WTC11 (cell line): ENCODE results near the gene IRX4.

ENCODE experiments used
- IRF2 ChIP-seq: sonication (generic); formaldehyde crosslinking; IDR thresholded peaks from 2 replicates; pipeline ENCODE4 v1.8.0; 2022; ENCODE audit warnings: low read depth, missing genetic modification reagents, borderline replicate concordance
- NR3C1 ChIP-seq: sonication (generic); formaldehyde crosslinking; conservative IDR thresholded peaks from 2 replicates; pipeline ENCODE4 v1.8.1; 2023; ENCODE audit warnings: low read depth, mild to moderate bottlenecking, missing genetic modification reagents
- SOX15 ChIP-seq: fragments of 250-450 bp; sonication (Bioruptor Pico); IDR thresholded peaks from 2 replicates; pipeline ENCODE4 v1.9.0; 2021; ENCODE audit warnings: mild to moderate bottlenecking
- TCF7 ChIP-seq: sonication (generic); formaldehyde crosslinking; IDR thresholded peaks from 2 replicates; pipeline ENCODE4 v1.8.0; 2022; ENCODE audit warnings: mild to moderate bottlenecking, low read depth, missing genetic modification reagents, moderate library complexity
- TF ChIP-seq, protein P1 (sequence below): fragments of 250-450 bp; sonication (Bioruptor Pico); IDR thresholded peaks from 2 replicates; pipeline ENCODE4 v2.1.2; 2022; ENCODE audit warnings: mild to moderate bottlenecking, moderate library complexity
- TF ChIP-seq, protein P2 (sequence below): fragments of 200-600 bp; IDR thresholded peaks from 2 replicates; pipeline ENCODE4 v1.8.0; 2022; ENCODE audit warnings: antibody characterized with exemption

DNA sequence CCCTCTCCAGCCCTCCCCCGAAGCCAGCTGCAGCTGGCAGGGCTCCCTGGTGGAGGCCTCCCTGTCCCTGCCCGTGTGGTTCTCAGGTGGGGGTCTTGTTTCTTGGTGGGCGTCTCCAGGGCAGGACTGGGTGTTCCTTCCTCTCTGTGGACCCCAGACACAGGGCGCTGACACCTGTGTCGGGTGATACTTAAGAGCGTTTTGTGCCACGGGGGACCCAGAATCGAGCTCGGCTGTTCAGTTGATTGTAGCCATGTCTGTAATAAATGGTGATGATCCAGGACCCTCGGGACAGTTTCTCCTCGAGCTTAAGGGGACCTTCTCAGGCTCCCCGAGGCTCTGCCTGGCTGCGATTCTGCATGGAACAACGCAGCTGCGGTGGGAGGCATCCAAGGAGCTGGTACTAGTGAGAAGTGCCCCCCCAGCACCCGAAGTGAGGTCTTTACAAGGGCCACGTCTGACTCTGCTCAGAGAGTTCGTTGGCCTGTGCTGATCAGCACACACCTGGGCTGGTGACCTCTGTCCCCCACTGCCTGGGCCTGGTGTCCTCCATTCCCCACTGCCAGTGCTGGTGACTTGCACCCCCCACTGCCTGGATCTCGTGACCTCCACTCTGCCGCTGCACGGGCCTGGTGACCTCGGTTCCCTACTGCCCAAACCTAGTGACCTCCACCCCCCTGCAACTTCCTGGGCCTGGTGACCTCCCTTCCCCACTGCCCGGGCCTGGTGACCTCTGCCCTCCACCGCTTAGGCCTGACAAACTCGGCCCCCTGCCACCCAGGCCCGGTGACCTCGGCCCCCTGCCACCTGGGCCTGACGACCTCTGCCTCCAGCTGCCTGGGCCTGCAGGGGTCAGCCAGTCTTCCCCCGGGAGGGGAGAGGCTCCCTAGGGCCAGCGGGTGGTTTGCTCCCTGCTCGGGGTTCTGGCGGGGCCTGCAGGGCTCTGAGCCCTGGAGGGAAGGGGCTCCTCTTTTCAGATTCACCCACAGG is 45.5 kb downstream of the IRX4 start:
- TF ChIP-seq SOX15 (no peak), IRF2 (CRISPR knock-in tag) (no peak), TCF7 (CRISPR knock-in tag) (no peak), NR3C1 (CRISPR knock-in tag) (no peak)
- TF ChIP-seq, protein P1, sequence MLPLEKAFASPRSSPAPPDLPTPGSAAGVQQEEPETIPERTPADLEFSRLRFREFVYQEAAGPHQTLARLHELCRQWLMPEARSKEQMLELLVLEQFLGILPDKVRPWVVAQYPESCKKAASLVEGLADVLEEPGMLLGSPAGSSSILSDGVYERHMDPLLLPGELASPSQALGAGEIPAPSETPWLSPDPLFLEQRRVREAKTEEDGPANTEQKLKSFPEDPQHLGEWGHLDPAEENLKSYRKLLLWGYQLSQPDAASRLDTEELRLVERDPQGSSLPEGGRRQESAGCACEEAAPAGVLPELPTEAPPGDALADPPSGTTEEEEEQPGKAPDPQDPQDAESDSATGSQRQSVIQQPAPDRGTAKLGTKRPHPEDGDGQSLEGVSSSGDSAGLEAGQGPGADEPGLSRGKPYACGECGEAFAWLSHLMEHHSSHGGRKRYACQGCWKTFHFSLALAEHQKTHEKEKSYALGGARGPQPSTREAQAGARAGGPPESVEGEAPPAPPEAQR (CRISPR knock-in tag), result no peak
- TF ChIP-seq, protein P2, sequence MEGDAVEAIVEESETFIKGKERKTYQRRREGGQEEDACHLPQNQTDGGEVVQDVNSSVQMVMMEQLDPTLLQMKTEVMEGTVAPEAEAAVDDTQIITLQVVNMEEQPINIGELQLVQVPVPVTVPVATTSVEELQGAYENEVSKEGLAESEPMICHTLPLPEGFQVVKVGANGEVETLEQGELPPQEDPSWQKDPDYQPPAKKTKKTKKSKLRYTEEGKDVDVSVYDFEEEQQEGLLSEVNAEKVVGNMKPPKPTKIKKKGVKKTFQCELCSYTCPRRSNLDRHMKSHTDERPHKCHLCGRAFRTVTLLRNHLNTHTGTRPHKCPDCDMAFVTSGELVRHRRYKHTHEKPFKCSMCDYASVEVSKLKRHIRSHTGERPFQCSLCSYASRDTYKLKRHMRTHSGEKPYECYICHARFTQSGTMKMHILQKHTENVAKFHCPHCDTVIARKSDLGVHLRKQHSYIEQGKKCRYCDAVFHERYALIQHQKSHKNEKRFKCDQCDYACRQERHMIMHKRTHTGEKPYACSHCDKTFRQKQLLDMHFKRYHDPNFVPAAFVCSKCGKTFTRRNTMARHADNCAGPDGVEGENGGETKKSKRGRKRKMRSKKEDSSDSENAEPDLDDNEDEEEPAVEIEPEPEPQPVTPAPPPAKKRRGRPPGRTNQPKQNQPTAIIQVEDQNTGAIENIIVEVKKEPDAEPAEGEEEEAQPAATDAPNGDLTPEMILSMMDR, result no peak
